Measurements from ENCODE around the gene KAT8.

KAT8 gene

GRCh38 chr16:31117384-31118222 lies at the start of gene KAT8:
Gene KAT8 (plus strand): TSS chr16:31117664. CDS start chr16:31117682, 18 bp downstream.
- DNase-seq (ENCODE audit: low spot score) = peak; percentile 99
- in situ Hi-C loops (cut with MboI; ENCODE audit: low sequenced_read_pairs, unreplicated experiment) = no loop called here
- no peak for TF ChIP-seq CTCF (IDR thresholded peaks at IDR 0.05; ENCODE audit: borderline replicate concordance, control extremely low read depth, extremely low read depth, insufficient read depth, missing control alignments)

- DNase-seq (ENCODE audit: low spot score) = no peak
- TF ChIP-seq CTCF (IDR thresholded peaks at IDR 0.05; ENCODE audit: borderline replicate concordance, control extremely low read depth, extremely low read depth, insufficient read depth, missing control alignments) = no peak
- in situ Hi-C loops (cut with MboI; ENCODE audit: low sequenced_read_pairs, unreplicated experiment) = no loop called here
Measured at GRCh38 chr16:31071861-31072260, 45.6 kb upstream of the KAT8 start.

GRCh38 chr16:31072540-31073141 lies 44.8 kb upstream of the KAT8 start:
- DNase-seq (ENCODE audit: low spot score) = no peak
- in situ Hi-C loops (cut with MboI; ENCODE audit: low sequenced_read_pairs, unreplicated experiment) = no loop called here
- TF ChIP-seq CTCF (IDR thresholded peaks at IDR 0.05; ENCODE audit: borderline replicate concordance, control extremely low read depth, extremely low read depth, insufficient read depth, missing control alignments) = no peak

- in situ Hi-C loops (cut with MboI; ENCODE audit: low sequenced_read_pairs, unreplicated experiment) = no loop called here
- DNase-seq (ENCODE audit: low spot score) = peak; percentile 89
- no peak for TF ChIP-seq CTCF (IDR thresholded peaks at IDR 0.05; ENCODE audit: borderline replicate concordance, control extremely low read depth, extremely low read depth, insufficient read depth, missing control alignments)
Measured at GRCh38 chr16:31073142-31073969, 44.1 kb upstream of the KAT8 start.

- TF ChIP-seq CTCF (IDR thresholded peaks at IDR 0.05; ENCODE audit: borderline replicate concordance, control extremely low read depth, extremely low read depth, insufficient read depth, missing control alignments) = no peak
- DNase-seq (ENCODE audit: low spot score) = peak; percentile 95
- in situ Hi-C loops (cut with MboI; ENCODE audit: low sequenced_read_pairs, unreplicated experiment) = no loop called here
Measured at GRCh38 chr16:31073970-31074813, 43.3 kb upstream of the KAT8 start, which contains the start of the genes ZNF646 and ZNF668. Gene ZNF646 (plus strand): TSS chr16:31074422. CDS start chr16:31076325, 1,903 bp downstream. Gene ZNF668 (minus strand): TSS chr16:31074240. CDS start chr16:31064459, 9,781 bp downstream.
